ENCODE data around the gene PERP. TPM values are rescaled to one million over a fixed set of nuclear protein-coding genes. Genes with fewer than 3 reads are reported as not detected.

Gene PERP
- polyA plus RNA-seq, 3 donors = not detected

GRCh38 chr6:138115877-138116660, 8.8 kb upstream of the PERP start:
- peak; percentile 74 for TF ChIP-seq CTCF (IDR thresholded peaks at IDR 0.05)
- 29% methylated on average over 7 of the region's 13 CpGs for WGBS (ENCODE audit: insufficient coverage)
- Mint-ChIP-seq H3K4me1 (peaks cover 7% of the 10 kb centered on the region), H3K4me3 (no peak overlapping the region), H3K9me3 (peaks cover 0 to 3% (median 0%) of the 10 kb centered on the region in 7 donors), H3K36me3 (no peaks in the 10 kb centered on the region), H3K27ac (no peak overlapping the region), H3K27me3 (ENCODE audit: low read depth in 3 of 3) (peaks cover 8 to 16% (median 11%) of the 10 kb centered on the region in 3 donors)
- Histone ChIP-seq H2AFZ (ENCODE audit: insufficient read depth, low read depth, low read length, poor library complexity, severe bottlenecking) (no peak overlapping the region), H3K9me3 (replicated peaks in 1 of 2; ENCODE audit: control insufficient read depth in 1 of 2, insufficient read depth in 1 of 2, low read length in 2 of 2) (no peaks in the 10 kb centered on the region), H3K4me1 (ENCODE audit: control insufficient read depth in 1 of 2, insufficient read depth in 2 of 2, low read length in 2 of 2) (no peaks in the 10 kb centered on the region), H3K36me3 (replicated peaks in 1 of 2; ENCODE audit: control insufficient read depth in 1 of 2, insufficient read depth in 2 of 2, low read length in 2 of 2) (no peaks in the 10 kb centered on the region), H3K4me2 (replicated peaks; ENCODE audit: extremely low read depth, low read length, poor library complexity, severe bottlenecking) (no peak overlapping the region), H3K27me3 (ENCODE audit: control insufficient read depth in 2 of 2, insufficient read depth in 2 of 2, low read length in 2 of 2) (no peaks in the 10 kb centered on the region), H3K79me2 (ENCODE audit: insufficient read depth, low read length) (no peaks in the 10 kb centered on the region), H3K9ac (ENCODE audit: insufficient read depth, low read length, poor library complexity, severe bottlenecking) (no peak overlapping the region), H4K20me1 (ENCODE audit: insufficient read depth, low read length) (no peaks in the 10 kb centered on the region), H3K27ac (ENCODE audit: low read depth in 1 of 2, low read length in 2 of 2) (no peak overlapping the region), H3K4me3 (replicated peaks in 1 of 3; ENCODE audit: low read depth in 2 of 3, low read length in 3 of 3) (no peak overlapping the region)
- peak; percentile 54 to 69 (median 64) for DNase-seq
- intact Hi-C loops (cut with micrococcal nuclease) = loop anchor here (5.0 to 10.0 kb wide), 3 partner anchors 171 to 659 kb away; partner anchors contain the start of gene CCDC28A (in 1 of the 2)

- no peak overlapping the region for H3K4me3 ChIP-seq (replicated peaks in 1 of 3; ENCODE audit: low read depth in 2 of 3, low read length in 3 of 3)
- H3K27ac ChIP-seq (ENCODE audit: low read depth in 1 of 2, low read length in 2 of 2) = no peak overlapping the region
- H3K27me3 ChIP-seq (ENCODE audit: control insufficient read depth in 2 of 2, insufficient read depth in 2 of 2, low read length in 2 of 2) = no peaks in the 10 kb centered on the region
- H3K4me1 ChIP-seq (ENCODE audit: control insufficient read depth in 1 of 2, insufficient read depth in 2 of 2, low read length in 2 of 2) = no peaks in the 10 kb centered on the region
- no peaks in the 10 kb centered on the region for H3K79me2 ChIP-seq (ENCODE audit: insufficient read depth, low read length)
- H3K9ac ChIP-seq (ENCODE audit: insufficient read depth, low read length, poor library complexity, severe bottlenecking) = no peak overlapping the region
- intact Hi-C loops (cut with micrococcal nuclease) = loop anchor here (5.0 to 10.0 kb wide), 3 partner anchors 172 to 660 kb away; partner anchors contain the start of gene CCDC28A (in 1 of the 2)
- Mint-ChIP-seq H3K4me1 (peaks cover 7% of the 10 kb centered on the region), H3K36me3 (no peaks in the 10 kb centered on the region), H3K27me3 (ENCODE audit: low read depth in 3 of 3) (peaks cover 8 to 22% (median 12%) of the 10 kb centered on the region in 3 donors), H3K9me3 (peaks cover 0 to 3% (median 0%) of the 10 kb centered on the region in 7 donors), H3K27ac (no peak overlapping the region), H3K4me3 (peak overlapping the region in 1 of 2 donors; percentile 2)
- no peaks in the 10 kb centered on the region for H4K20me1 ChIP-seq (ENCODE audit: insufficient read depth, low read length)
- TF ChIP-seq CTCF (IDR thresholded peaks at IDR 0.05) = no peak
- 17% methylated on average over 7 of the region's 7 CpGs for WGBS (ENCODE audit: insufficient coverage)
- no peak for DNase-seq
- no peak overlapping the region for H2AFZ ChIP-seq (ENCODE audit: insufficient read depth, low read depth, low read length, poor library complexity, severe bottlenecking)
- no peaks in the 10 kb centered on the region for H3K36me3 ChIP-seq (replicated peaks in 1 of 2; ENCODE audit: control insufficient read depth in 1 of 2, insufficient read depth in 2 of 2, low read length in 2 of 2)
- no peaks in the 10 kb centered on the region for H3K9me3 ChIP-seq (replicated peaks in 1 of 2; ENCODE audit: control insufficient read depth in 1 of 2, insufficient read depth in 1 of 2, low read length in 2 of 2)
- no peak overlapping the region for H3K4me2 ChIP-seq (replicated peaks; ENCODE audit: extremely low read depth, low read length, poor library complexity, severe bottlenecking)
Measured at GRCh38 chr6:138115201-138115600, 8.0 kb upstream of the PERP start.

All from CD14-positive monocyte (primary cell).